ENCODE results near the gene SURF2.
"Not testable (repeated sequence)": the region's sequence is repeated elsewhere in the genome, so short reads cannot be mapped to it uniquely, and the experiment has no call there.

The SURF2 gene

GRCh38 chr9:133331221-133331620 lies 25.1 kb upstream of the SURF2 start:
- no peak for TF ChIP-seq CTCF (IDR thresholded peaks at IDR 0.05; ENCODE audit: borderline replicate concordance, control extremely low read depth, extremely low read depth, insufficient read depth, missing control alignments)
- in situ Hi-C loops (cut with MboI; ENCODE audit: low sequenced_read_pairs, unreplicated experiment): no loop called here
- DNase-seq (ENCODE audit: low spot score): no peak

- TF ChIP-seq CTCF (IDR thresholded peaks at IDR 0.05; ENCODE audit: borderline replicate concordance, control extremely low read depth, extremely low read depth, insufficient read depth, missing control alignments): no peak
- DNase-seq (ENCODE audit: low spot score): no peak
- in situ Hi-C loops (cut with MboI; ENCODE audit: low sequenced_read_pairs, unreplicated experiment): no loop called here
Measured at GRCh38 chr9:133331641-133332380, 24.5 kb upstream of the SURF2 start.

GRCh38 chr9:133332381-133332730 lies 24.0 kb upstream of the SURF2 start:
- in situ Hi-C loops (cut with MboI; ENCODE audit: low sequenced_read_pairs, unreplicated experiment): no loop called here
- no peak for TF ChIP-seq CTCF (IDR thresholded peaks at IDR 0.05; ENCODE audit: borderline replicate concordance, control extremely low read depth, extremely low read depth, insufficient read depth, missing control alignments)
- no peak for DNase-seq (ENCODE audit: low spot score)

- no peak for DNase-seq (ENCODE audit: low spot score)
- in situ Hi-C loops (cut with MboI; ENCODE audit: low sequenced_read_pairs, unreplicated experiment): no loop called here
- TF ChIP-seq CTCF (IDR thresholded peaks at IDR 0.05; ENCODE audit: borderline replicate concordance, control extremely low read depth, extremely low read depth, insufficient read depth, missing control alignments): no peak
Measured at GRCh38 chr9:133333011-133333410, 23.3 kb upstream of the SURF2 start.

GRCh38 chr9:133333566-133333965 lies 22.8 kb upstream of the SURF2 start:
- DNase-seq (ENCODE audit: low spot score): no peak
- TF ChIP-seq CTCF (IDR thresholded peaks at IDR 0.05; ENCODE audit: borderline replicate concordance, control extremely low read depth, extremely low read depth, insufficient read depth, missing control alignments): no peak
- in situ Hi-C loops (cut with MboI; ENCODE audit: low sequenced_read_pairs, unreplicated experiment): no loop called here

- DNase-seq (ENCODE audit: low spot score): no peak
- in situ Hi-C loops (cut with MboI; ENCODE audit: low sequenced_read_pairs, unreplicated experiment): no loop called here
Measured at GRCh38 chr9:133334161-133334560, 22.2 kb upstream of the SURF2 start.

GRCh38 chr9:133334888-133335287 lies 21.5 kb upstream of the SURF2 start:
- in situ Hi-C loops (cut with MboI; ENCODE audit: low sequenced_read_pairs, unreplicated experiment); DNase-seq (ENCODE audit: low spot score): not testable (repeated sequence)

More at GRCh38 chr9:133334161-133334560, 22.2 kb upstream of the SURF2 start:
- TF ChIP-seq CTCF (IDR thresholded peaks at IDR 0.05; ENCODE audit: borderline replicate concordance, control extremely low read depth, extremely low read depth, insufficient read depth, missing control alignments): no peak

All from GM13976 (cell line).